ENCODE data around the gene QSOX2. TPM values are rescaled to one million over a fixed set of nuclear protein-coding genes. Genes with fewer than 3 reads are reported as not detected.

The QSOX2 gene
- polyA plus RNA-seq, 3 donors, result 4.5 to 7.3 (median 6.8) TPM

- no peak overlapping the region for H3K27ac ChIP-seq (ENCODE audit: low read depth, low read length)
- 11 to 16% (median 13%) methylated on average over 60 to 99 of the region's 99 CpGs for WGBS, 3 donors
Measured at GRCh38 chr9:136202454-136203407, 42.9 kb downstream of the QSOX2 start.

GRCh38 chr9:136201609-136202453, 43.8 kb downstream of the QSOX2 start:
- WGBS, 3 donors, result 6 to 7% (median 7%) methylated on average over 82 to 85 of the region's 85 CpGs
- no peak overlapping the region for H3K27ac ChIP-seq (ENCODE audit: low read depth, low read length)

- WGBS, 3 donors, result 48 to 54% (median 49%) methylated on average over 13 of the region's 13 CpGs
- no peak overlapping the region for H3K27ac ChIP-seq (ENCODE audit: low read depth, low read length)
Measured at GRCh38 chr9:136201174-136201573, 44.4 kb downstream of the QSOX2 start.

- H3K27ac ChIP-seq (ENCODE audit: low read depth, low read length), result no peak overlapping the region
- WGBS, 3 donors, result 39 to 56% (median 49%) methylated on average over 19 of the region's 19 CpGs
Measured at GRCh38 chr9:136200424-136200823, 45.2 kb downstream of the QSOX2 start.

- 10 to 12% (median 10%) methylated on average over 71 of the region's 71 CpGs for WGBS, 3 donors
- no peak overlapping the region for H3K27ac ChIP-seq (ENCODE audit: low read depth, low read length)
Measured at GRCh38 chr9:136199391-136200288, 46.0 kb downstream of the QSOX2 start.

GRCh38 chr9:136198605-136199083, 47.0 kb downstream of the QSOX2 start:
- 1 to 3% (median 1%) methylated on average over 45 to 62 of the region's 62 CpGs for WGBS, 3 donors
- H3K27ac ChIP-seq (ENCODE audit: low read depth, low read length), result no peak overlapping the region

- WGBS, 3 donors, result 10 to 15% (median 12%) methylated on average over 17 to 18 of the region's 18 CpGs
Measured at GRCh38 chr9:136197930-136198604, 47.5 kb downstream of the QSOX2 start.

GRCh38 chr9:136197084-136197875, 48.3 kb downstream of the QSOX2 start:
- no peak overlapping the region for H3K27ac ChIP-seq (ENCODE audit: low read depth, low read length)
- 4 to 8% (median 5%) methylated on average over 27 to 35 of the region's 35 CpGs for WGBS, 3 donors

More at GRCh38 chr9:136197930-136198604, 47.5 kb downstream of the QSOX2 start:
- H3K27ac ChIP-seq (ENCODE audit: low read depth, low read length), result no peak overlapping the region

- H3K27ac ChIP-seq (ENCODE audit: low read depth, low read length), result no peak overlapping the region
- WGBS, 3 donors, result 1 to 3% (median 2%) methylated on average over 16 of the region's 16 CpGs
Measured at GRCh38 chr9:136196404-136197083, 49.1 kb downstream of the QSOX2 start.

- H3K27ac ChIP-seq (ENCODE audit: low read depth, low read length), result no peak overlapping the region
- 7 to 14% (median 10%) methylated on average over 5 of the region's 5 CpGs for WGBS, 3 donors
Measured at GRCh38 chr9:136194540-136194939, 51.1 kb downstream of the QSOX2 start.

- H3K27ac ChIP-seq (ENCODE audit: low read depth, low read length), result no peak overlapping the region
- 1 to 3% (median 2%) methylated on average over 28 to 45 of the region's 45 CpGs for WGBS, 3 donors
Measured at GRCh38 chr9:136193891-136194279, 51.7 kb downstream of the QSOX2 start.

GRCh38 chr9:136193127-136193890, 52.3 kb downstream of the QSOX2 start:
- 2 to 3% (median 3%) methylated on average over 67 to 95 of the region's 96 CpGs for WGBS, 3 donors
- no peak overlapping the region for H3K27ac ChIP-seq (ENCODE audit: low read depth, low read length)

- WGBS, 3 donors, result 2 to 5% (median 3%) methylated on average over 29 to 49 of the region's 51 CpGs
- no peak overlapping the region for H3K27ac ChIP-seq (ENCODE audit: low read depth, low read length)
Measured at GRCh38 chr9:136192289-136193126, 53.1 kb downstream of the QSOX2 start.

GRCh38 chr9:136191960-136192286, 53.7 kb downstream of the QSOX2 start:
- WGBS, 3 donors, result 14 to 17% (median 14%) methylated on average over 9 of the region's 9 CpGs
- no peak overlapping the region for H3K27ac ChIP-seq (ENCODE audit: low read depth, low read length)

Data from adipose tissue (tissue), 3 donors.